CD4-positive, alpha-beta T cell (primary cell): Measurements from ENCODE around the gene PLA2G4B. TPM values are rescaled to one million over a fixed set of nuclear protein-coding genes. Genes with fewer than 3 reads are reported as not detected.
A peak's percentile ranks its signal among the peaks of the same experiment; 100 is the strongest.

Source experiments
- ATAC-seq: fragments of 200-7000 bp; cut with Tn5 transposase; one replicate; pipeline ENCODE4 v1.10.0; 2022; ENCODE audit warnings: mild to moderate bottlenecking; ENCODE audit not compliant: poor library complexity
- CTCF ChIA-PET: fragments of 350-600 bp; sonication (Branson Sonifier 250); formaldehyde crosslinking; loops from one replicate; lab custom pipeline; 2021; ENCODE audit warnings: antibody characterized with exemption, inconsistent platforms; lab: Charles Lee
- POLR2A ChIA-PET: fragments of 350-600 bp; sonication (Branson Sonifier 250); formaldehyde crosslinking; loops from one replicate; lab custom pipeline; 2021; ENCODE audit warnings: antibody characterized with exemption, inconsistent platforms; lab: Charles Lee
- DNase-seq, 14 experiments: peaks; one replicate each; pipeline ENCODE4 v3.0.0-alpha.2; 2013 to 2020; ENCODE audit warnings: mixed read lengths in 2 of 14
- H3K27ac ChIP-seq, 2 donors: one replicate each; pipeline versions ENCODE4 v1.5.1 to v1.7.0; 2013; ENCODE audit warnings: low read length in 2 of 2, low read depth in 1 of 2, mild to moderate bottlenecking in 1 of 2
- H3K27me3 ChIP-seq, 2 experiments: 1 replicate in 1 of 2; 2 replicates in 1 of 2; pipeline versions ENCODE4 v1.6.1 to v1.7.0; 2013; ENCODE audit warnings: low read length in 2 of 2, control low read depth in 1 of 2, mild to moderate bottlenecking in 1 of 2, moderate library complexity in 1 of 2; ENCODE audit not compliant: insufficient read depth in 2 of 2, control insufficient read depth in 1 of 2
- H3K36me3 ChIP-seq: one replicate; pipeline ENCODE4 v1.6.1; 2013; ENCODE audit warnings: low read length, control low read depth; ENCODE audit not compliant: insufficient read depth
- H3K4me1 ChIP-seq: one replicate; pipeline ENCODE4 v1.6.1; 2013; ENCODE audit warnings: low read length, control low read depth; ENCODE audit not compliant: insufficient read depth
- H3K4me3 ChIP-seq: one replicate; pipeline ENCODE4 v1.5.1; 2013; ENCODE audit warnings: mild to moderate bottlenecking, low read length, moderate library complexity
- H3K9me3 ChIP-seq, 2 experiments: 1 replicate in 1 of 2; 2 replicates in 1 of 2; pipeline versions ENCODE4 v1.6.1 to v1.7.0; 2013; ENCODE audit warnings: low read length in 2 of 2, mild to moderate bottlenecking in 2 of 2, control low read depth in 1 of 2, moderate library complexity in 1 of 2; ENCODE audit not compliant: control insufficient read depth in 1 of 2, insufficient read depth in 1 of 2
- H3K27ac Mint-ChIP-seq: one replicate; pipeline ENCODE4 v1.8.0; 2020; ENCODE audit warnings: mixed read lengths
- H3K27me3 Mint-ChIP-seq: one replicate; pipeline ENCODE4 v1.8.0; 2021; ENCODE audit warnings: mixed read lengths
- H3K36me3 Mint-ChIP-seq: one replicate; pipeline ENCODE4 v1.8.0; 2021; ENCODE audit warnings: low read depth, mixed read lengths
- H3K4me1 Mint-ChIP-seq: one replicate; pipeline ENCODE4 v1.8.0; 2021; ENCODE audit warnings: low read depth, mixed read lengths
- H3K4me3 Mint-ChIP-seq: one replicate; pipeline ENCODE4 v1.8.0; 2020; ENCODE audit warnings: mild to moderate bottlenecking, mixed read lengths
- H3K9me3 Mint-ChIP-seq: one replicate; pipeline ENCODE4 v1.8.0; 2020; ENCODE audit warnings: mixed read lengths
- CTCF ChIP-seq: fragments of 200-600 bp; IDR thresholded peaks from one replicate; pipeline ENCODE4 v1.8.0; 2022; ENCODE audit warnings: antibody characterized with exemption, mild to moderate bottlenecking
- intact Hi-C, 2 experiments: fragments of 100-400 bp; cut with DNase I in 1 of 2; cut with micrococcal nuclease in 1 of 2; formaldehyde crosslinking; loops; one replicate each; pipeline versions ENCODE4 v1.15.1 to v1.9.0; 2023 to 2025; cut with DNase I, micrococcal nuclease
- total RNA-seq, 174 experiments: library from RNA in 2 of 174; stranded (reverse) in 2 of 174; gene quantifications; one replicate each; pipeline ENCODE4 v1.2.3 and lab custom pipeline; 2021 to 2026

Gene PLA2G4B
- total RNA-seq, 2 experiments from 2014 or later = 33.7 to 34.6 TPM

- Mint-ChIP-seq H3K9me3 (no peaks in the 10 kb centered on the region), H3K27me3 (peaks cover 15% of the 10 kb centered on the region), H3K4me3 (no peak overlapping the region), H3K27ac (no peak overlapping the region), H3K4me1 (peaks cover 7% of the 10 kb centered on the region), H3K36me3 (no peaks in the 10 kb centered on the region)
- ATAC-seq = no peak
- Histone ChIP-seq H3K36me3 (no peaks in the 10 kb centered on the region), H3K27ac (no peak overlapping the region), H3K9me3 (no peaks in the 10 kb centered on the region), H3K4me3 (no peak overlapping the region), H3K4me1 (peaks cover 9% of the 10 kb centered on the region), H3K27me3 (peaks cover 0 to 12% of the 10 kb centered on the region in 2 experiments)
- DNase-seq = no peak
- intact Hi-C loops = no loop called here
- ChIA-PET CTCF (interaction anchor here (1.2 kb wide), 1 partner anchor 24 kb away, joined by 5 read pairs; no protein-coding TSS in a partner anchor), POLR2A (interaction anchor here (0.7 to 1.8 kb wide), 2 partner anchors 9 to 14 kb away, joined by 3 to 4 read pairs; no protein-coding TSS in a partner anchor)
- TF ChIP-seq CTCF = no peak
These were observed 41.7 kb downstream of the PLA2G4B start for GRCh38 chr15:41880156-41880877.

- H3K27me3 Mint-ChIP-seq = peaks cover 15% of the 10 kb centered on the region
- no peak overlapping the region for H3K27ac ChIP-seq
- H3K4me1 Mint-ChIP-seq = peaks cover 9% of the 10 kb centered on the region
- no peaks in the 10 kb centered on the region for H3K9me3 Mint-ChIP-seq
- peaks cover 0 to 12% of the 10 kb centered on the region in 2 experiments for H3K27me3 ChIP-seq
- ATAC-seq (no peak), DNase-seq (no peak)
- peaks cover 9% of the 10 kb centered on the region for H3K4me1 ChIP-seq
- no peak for TF ChIP-seq CTCF
- intact Hi-C loops = no loop called here
- no peak overlapping the region for H3K27ac Mint-ChIP-seq
- peak overlapping the region; percentile 54 for H3K4me3 Mint-ChIP-seq
- no peaks in the 10 kb centered on the region for H3K36me3 ChIP-seq
- H3K4me3 ChIP-seq = no peak overlapping the region
- POLR2A ChIA-PET = interaction anchor here (0.7 to 1.8 kb wide), 2 partner anchors 10 to 14 kb away, joined by 3 to 4 read pairs; no protein-coding TSS in a partner anchor
- CTCF ChIA-PET = interaction anchor here (1.2 kb wide), 1 partner anchor 23 kb away, joined by 5 read pairs; no protein-coding TSS in a partner anchor
- H3K36me3 Mint-ChIP-seq = no peaks in the 10 kb centered on the region
- H3K9me3 ChIP-seq = no peaks in the 10 kb centered on the region
These were observed 42.4 kb downstream of the PLA2G4B start for GRCh38 chr15:41881086-41881485.

- no peak for TF ChIP-seq CTCF
These were observed 42.9 kb downstream of the PLA2G4B start for GRCh38 chr15:41881550-41881919.

More at GRCh38 chr15:41881550-41881919, 42.9 kb downstream of the PLA2G4B start:
- Mint-ChIP-seq H3K4me1 (peaks cover 9% of the 10 kb centered on the region), H3K4me3 (peak overlapping the region; percentile 54), H3K9me3 (no peaks in the 10 kb centered on the region), H3K36me3 (no peaks in the 10 kb centered on the region), H3K27me3 (peaks cover 15% of the 10 kb centered on the region), H3K27ac (no peak overlapping the region)
- POLR2A ChIA-PET = interaction anchor here (0.7 to 1.8 kb wide), 2 partner anchors 11 to 13 kb away, joined by 3 to 4 read pairs; no protein-coding TSS in a partner anchor
- Histone ChIP-seq H3K27ac (no peak overlapping the region), H3K27me3 (peaks cover 0 to 12% of the 10 kb centered on the region in 2 experiments), H3K4me3 (no peak overlapping the region), H3K9me3 (no peaks in the 10 kb centered on the region), H3K4me1 (peaks cover 9% of the 10 kb centered on the region), H3K36me3 (no peaks in the 10 kb centered on the region)
- no peak for DNase-seq
- intact Hi-C loops = no loop called here
- no peak for ATAC-seq
- CTCF ChIA-PET = no interaction called here
